NCI-H510A (cell line): ENCODE data around the gene SOWAHC.
"Not testable (repeated sequence)": the region's sequence is repeated elsewhere in the genome, so short reads cannot be mapped to it uniquely, and the experiment has no call there.

Experiments
- DNase-seq: peaks from one replicate; lab custom pipeline; 2025; lab: John Stamatoyannopoulos, UW

SOWAHC gene

DNA sequence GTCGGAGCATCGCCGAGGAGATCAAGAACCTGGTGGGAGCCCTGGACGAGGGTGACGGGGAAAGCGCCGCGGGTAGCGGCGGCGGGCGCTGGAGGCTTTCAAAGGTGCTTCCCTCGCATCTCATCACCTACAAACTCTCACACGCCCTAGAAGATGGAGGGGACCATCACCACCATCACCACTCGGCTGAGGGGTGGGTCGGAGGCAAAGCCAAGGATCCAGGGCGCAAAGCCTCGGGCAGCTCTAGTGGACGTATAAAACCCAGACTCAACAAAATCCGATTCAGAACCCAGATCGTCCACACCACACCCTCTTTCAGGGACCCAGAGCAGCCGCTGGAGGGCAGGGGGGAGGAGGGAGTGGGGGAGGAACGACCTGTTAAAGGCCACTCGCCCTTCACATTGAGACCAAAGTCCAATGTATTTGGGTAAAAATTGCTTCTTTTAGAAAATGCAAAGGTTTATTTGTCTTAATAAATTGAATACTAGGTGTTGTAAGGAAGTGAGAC lies 1.5 kb downstream of the SOWAHC start:
- no peak for DNase-seq

DNA sequence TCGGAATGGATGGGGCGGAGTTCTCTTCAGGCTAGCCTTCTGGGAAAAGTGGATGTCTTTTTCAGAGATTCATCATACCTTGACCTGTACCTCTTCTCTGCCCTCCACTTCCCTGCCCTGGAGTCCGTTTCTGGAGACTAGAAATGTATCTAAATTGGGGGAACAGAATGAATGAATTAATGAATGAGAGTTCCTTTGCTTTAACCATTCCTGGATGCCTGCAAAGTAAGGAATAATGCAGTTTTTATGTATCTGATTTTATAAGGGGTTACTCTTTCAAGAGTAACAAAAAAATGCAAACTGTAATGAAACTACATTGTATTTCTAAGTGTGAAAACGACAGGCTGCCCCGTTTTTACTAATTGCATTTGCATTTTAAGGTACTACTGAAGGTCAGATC lies 2.0 kb downstream of the SOWAHC start:
- no peak for DNase-seq

DNA sequence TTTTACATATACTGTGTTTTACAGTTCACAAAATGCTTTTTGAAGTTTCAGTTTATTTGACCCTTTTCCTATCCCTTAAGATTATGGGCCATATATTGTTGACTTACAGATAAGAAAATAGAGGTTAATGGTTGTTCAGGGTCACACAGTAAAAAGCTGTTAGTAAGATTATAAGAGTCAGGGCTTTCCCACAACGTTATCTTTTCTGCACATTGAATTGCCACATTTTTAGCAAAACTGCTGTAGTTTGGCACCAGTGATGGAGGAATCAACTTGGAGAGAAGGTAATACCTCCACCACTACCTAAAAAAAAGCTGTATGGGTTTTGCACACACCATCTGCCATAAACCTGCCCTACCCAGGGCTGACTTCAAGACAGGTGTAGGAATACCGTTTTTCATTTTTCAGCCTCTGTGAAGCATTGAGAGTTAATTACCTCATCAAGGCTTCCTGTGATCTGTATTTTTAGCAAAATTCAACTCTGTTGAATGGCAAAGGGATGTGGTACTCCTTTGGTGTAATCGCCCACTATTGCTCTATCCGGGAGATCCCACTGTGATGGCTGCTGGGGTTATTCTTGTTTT lies 5.0 kb downstream of the SOWAHC start:
- DNase-seq: no peak

DNA sequence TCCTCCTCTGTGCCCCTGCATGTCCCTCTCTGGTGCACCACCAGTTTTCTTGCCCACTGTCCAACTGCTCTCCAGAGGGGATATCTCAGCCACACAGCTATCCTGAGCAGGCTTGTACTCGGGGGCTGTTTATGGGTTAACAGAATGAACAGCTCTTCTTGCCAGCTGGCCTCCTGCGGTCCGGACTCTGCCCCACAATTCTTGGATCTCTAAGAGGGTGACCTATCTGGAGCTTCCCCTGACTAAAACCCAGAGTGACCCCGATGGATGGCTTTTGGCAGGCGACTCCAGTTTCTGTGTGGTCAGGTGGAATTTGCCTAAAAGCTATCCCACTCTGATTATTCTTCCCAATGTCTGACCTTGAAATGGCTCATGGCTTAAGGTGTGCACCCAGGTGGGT lies 9.1 kb downstream of the SOWAHC start:
- no peak for DNase-seq

DNA sequence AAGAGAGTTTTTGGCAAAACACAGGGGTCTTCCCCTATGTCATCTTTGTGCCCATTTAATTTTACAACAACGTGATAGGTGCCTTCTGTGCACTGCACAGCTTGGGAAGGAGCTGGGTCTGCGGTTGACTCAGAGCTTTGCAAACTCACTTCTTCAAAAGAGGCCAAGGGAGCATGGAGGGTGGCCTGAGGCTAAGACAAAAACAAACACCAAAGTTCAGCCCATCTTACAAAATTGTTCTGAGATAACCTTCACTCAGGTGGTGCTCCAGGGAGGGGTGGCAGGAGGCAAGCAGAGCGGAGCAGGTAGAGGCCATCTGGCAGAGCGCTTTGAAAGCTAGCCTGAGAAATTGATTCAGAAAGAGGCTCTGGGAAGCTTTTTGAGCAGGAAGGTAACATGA lies 9.8 kb downstream of the SOWAHC start:
- DNase-seq: no peak

DNA sequence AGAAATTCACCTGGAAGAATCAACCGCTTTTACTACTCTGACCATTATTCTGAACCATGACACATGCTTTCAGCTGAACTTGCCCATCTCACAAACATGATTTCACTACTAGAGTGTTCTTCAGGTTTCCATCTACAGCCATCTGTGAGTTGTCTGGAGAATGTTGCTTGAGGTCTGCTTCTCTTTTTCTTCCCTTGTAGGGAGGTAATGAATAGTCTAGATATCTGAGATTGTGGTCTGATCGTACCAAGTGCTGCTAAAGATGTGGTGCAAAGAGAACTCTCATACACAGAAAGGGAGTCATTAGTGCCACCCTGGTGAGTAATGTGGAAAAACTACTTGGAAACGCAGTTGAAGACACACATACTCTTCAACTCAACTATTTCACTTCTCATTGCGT lies 10.2 kb downstream of the SOWAHC start:
- DNase-seq: no peak

DNA sequence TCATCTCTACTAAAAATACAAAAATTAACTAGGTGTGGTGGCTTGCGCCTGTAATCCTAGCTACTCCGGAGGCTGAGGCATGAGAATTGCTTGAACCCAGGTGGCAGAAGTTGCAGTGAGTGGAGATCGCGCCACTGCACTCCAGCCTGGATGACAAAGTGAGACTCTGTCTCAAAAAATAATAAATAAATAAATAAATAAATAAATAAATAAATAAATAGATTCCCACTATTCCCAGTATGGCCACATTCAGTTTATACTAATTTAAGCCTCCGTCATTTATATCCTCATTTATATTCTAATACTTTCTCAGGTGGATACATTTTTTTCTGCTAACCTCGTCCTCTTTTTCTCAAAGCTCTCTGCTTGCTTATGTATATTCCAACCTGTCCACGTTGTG lies 14.2 kb downstream of the SOWAHC start:
- not testable (repeated sequence) for DNase-seq

DNA sequence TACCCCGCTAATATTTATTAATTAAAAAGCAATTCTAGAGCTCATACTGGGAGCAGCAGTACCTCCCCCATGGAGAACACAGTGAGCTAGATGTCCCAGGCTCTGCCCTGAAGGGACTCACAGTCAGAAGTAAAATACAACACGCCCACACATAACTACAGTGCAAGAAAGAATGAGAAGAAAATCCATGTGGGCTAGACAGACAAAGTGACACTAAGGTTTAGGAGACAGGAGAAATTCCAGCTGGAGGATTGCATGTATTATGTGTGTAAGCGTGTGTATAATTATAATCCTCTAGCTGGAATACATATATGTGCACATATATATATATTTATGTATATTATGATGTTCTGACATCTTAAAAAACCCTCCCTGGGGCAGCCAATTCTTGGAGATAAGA lies 15.7 kb downstream of the SOWAHC start:
- DNase-seq: no peak

DNA sequence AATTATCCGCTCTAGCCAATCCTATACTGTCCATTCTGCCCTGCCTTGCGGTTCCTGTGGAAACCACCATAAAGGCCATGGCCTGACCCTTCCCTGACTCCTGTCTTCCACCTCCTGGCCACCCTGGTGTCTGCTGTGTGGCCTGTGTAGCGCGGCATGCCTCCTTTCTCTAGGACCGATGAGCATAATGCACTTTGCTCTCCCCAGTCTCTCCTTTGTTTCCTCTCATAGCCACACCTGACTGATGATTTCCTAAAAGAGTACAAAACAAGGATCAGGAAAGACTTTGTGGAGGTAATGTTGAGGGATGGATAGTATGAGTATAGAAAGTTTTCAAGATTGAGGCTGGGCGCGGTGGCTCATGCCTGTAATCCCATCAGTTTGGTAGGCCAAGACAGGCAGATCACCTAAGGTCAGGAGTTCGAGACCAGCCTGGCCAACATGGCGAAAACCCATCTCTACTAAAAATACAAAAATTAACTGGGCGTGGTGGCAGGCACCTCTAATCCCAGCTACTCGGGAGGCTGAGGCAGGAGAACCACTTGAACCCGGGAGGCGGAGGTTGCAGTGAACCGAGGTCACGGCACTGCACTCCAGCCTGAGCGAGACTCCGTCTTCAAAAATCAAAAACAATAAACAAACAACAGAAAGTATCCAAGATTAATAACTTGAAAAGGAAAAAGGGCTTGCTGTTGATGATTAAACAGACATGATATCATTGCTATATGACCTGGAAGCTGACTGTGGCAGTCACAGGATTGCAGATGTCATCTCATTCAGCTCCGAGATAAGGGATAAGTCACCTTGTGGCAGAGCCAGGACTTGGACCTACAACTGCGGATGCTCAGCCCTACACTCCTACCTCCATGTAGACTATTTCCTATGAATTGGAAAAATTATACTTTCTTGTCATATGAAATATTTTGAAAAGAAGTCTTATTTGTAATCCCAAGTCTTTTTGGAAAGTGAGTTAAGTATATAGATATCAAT lies 16.6 kb downstream of the SOWAHC start:
- no peak for DNase-seq

DNA sequence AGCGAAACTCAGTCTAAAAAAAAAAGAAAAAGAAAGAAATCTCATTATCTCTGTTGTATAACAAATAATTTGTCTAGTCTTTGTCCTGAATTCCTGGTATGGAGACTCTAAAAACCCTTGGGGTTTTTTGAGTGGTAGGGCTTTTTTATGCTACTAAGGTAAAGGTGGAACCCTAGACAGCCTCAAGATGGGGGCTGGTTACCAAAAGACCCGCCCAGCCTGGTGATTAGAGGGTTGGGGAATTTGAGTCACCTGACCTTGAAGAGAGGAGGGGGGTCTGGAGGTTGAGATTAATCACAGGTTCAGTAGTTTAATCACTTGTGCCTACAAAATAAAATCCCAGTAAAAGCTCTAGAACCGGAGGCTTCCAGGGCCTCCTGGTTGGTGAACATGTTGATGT lies 17.6 kb downstream of the SOWAHC start:
- DNase-seq: no peak

DNA sequence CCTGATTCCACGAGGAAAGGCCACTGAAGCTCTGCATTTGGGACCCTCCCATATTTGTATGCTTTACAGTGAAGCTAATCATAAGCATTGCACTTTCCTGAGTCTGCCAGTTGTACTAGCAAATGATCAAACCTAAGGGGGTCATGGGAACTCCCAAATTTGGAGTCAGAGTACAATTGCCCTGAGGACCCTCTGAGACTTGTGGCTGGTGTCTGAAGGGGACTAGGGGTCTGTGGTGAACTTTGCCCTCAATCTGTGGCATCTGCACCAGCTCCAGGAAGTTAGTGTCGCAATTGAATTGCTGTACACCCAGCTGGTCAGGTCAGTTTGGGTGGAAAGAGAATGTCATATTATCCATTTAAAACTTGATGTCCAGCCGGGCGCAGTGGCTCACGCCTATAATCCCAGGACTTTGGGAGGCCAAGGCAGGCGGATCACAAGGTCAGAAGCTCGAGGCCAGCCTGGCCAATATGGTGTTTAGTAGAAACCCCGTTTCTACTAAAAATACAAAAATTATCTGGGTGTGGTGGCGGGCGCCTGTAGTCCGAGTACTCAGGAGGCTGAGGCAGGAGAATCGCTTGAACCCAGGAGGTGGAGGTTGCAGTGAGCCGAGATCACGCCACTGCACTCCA lies 18.1 kb downstream of the SOWAHC start:
- DNase-seq: no peak

DNA sequence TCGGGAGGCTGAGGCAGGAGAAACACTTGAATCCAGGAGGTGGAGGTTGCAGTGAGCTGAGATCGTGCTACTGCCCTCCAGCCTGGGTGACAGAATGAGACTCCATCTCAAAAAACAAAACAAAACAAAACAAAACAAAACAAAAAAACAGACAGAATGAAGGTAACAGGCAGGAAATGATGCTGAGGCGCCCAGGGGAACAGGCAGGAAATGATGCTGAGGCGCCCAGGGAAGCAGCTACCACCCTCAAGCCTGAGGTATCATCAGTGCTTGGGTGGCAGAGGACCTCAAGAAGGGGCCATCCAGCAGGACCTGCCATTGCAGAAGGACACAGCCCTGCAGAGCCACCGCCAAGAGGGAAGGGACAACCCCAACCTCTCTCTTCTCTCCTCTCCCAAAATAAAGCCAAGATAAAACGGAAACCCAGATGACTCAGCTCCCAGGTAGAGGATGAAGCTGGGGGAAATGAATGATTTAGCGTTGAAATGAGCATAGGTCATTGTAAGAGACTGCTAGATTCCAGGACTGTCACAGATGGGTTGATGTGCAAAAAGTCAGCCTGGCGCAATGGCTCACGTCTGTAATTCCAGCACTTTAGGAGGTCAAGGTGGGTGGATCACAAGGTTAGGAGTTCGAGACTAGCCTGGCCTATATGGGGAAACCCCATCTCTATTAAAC lies 19.3 kb downstream of the SOWAHC start:
- DNase-seq: no peak

DNA sequence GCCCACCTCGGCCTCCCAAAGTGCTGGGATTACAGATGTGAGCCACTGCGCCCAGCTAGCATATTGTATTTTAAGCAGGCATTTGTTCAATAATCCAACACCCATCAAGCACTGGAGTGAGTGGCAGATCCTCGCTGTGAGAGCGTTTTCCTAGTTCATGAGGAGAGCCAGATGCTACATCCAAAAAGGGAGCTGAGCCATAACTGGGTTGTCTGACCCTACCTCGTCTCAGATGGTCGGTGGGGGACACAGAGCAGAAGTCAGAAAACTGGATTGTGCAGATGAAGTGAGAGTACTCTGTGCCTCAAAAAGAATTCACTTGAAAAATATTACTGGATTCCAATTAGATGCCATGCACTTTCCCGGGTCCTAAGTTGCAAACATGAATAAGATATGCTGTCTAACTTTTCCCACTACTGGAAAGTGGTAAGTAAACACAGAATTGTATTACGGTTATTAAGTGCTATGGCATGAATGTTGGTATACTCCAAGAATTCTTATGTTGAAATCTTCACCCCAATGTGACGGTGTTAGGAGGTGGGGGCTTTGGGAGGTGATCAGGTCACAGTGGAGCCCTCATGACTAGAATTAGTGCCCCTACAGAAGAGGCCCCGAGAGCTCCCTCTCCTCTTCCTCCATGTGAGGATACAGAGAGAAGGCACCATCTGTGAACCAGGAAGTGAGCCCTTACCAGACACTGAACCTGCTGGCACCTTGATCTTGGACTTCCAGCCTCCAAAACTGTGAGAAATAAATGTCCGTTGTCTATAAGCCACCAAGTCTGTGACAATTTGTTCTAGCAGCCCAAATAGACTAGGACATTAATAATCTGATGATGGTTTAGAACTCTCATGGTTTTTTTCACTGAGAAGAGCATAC lies 21.5 kb downstream of the SOWAHC start:
- no peak for DNase-seq

DNA sequence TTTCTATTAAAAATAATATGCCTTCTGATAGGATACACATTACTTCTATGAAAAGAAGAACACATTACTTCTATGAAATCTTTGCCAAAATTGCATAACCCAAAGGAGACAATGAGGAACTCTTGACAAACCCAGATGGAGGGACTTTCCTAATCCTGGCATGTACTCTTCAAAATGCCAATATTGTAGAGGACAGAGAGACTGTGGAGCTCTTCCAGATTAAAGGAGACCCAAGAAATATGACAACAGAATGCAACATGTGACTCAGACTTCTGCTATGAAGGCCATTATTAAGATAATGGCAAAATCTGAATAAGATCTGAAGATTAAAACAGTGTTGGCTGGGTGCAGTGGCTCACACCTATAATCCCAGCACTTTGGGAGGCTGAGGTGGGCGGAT lies 22.2 kb downstream of the SOWAHC start:
- DNase-seq: no peak

DNA sequence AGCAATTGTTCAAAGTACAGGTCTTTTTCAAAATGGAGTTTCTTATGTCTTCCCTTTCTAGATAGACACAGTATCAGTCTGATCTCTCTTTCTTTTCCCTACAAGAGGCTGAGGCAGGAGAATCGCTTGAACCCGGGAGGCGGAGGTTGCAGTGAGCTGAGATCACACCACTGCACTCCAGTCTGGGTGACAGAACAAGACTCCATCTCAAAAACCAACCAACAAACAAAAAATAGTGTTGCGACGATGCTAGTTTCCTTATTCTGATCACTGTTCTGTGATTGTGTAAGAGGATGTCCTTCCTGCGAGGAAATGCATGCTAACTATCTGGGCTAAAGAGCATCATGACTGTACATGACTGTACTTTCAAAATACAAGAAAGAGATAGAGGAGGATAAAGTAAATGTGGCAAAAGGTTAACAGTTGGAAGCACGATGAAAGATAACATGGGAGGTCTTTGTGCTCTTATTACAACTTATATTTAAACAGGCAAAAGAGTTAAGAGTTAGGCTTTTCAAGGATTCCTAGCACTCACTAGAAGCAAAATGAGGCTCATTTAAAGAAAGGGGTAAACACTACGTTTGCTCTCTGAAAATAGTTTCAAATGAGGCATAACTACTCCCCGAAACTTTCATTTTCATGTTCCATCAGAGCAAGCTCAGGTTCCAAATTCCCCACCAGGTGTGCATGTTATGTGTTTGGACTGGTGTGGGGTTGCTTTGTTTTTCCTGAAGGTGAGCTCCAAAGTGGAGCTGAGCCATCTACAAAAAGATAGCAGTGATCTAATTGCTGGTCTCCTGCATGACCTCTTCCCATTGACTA lies 23.8 kb downstream of the SOWAHC start:
- no peak for DNase-seq

DNA sequence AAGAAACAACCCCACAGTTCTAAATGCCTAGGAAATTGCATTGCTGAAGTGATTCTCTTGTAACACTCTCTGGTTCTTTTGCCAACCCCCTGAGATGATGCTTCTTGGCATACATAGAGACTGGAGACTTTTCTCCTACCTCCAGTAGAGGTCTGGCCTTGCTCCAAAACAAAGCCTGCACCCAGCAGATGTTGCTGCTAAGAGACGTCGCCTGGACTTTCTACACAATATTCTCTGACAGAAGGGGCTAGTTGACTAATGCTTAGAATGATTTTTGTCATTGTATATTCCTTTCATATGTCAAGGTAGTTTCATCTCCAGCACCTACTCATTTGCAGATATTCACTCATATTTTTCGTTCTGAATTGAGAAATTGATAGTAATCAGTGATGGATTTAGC lies 24.6 kb downstream of the SOWAHC start:
- DNase-seq: no peak

DNA sequence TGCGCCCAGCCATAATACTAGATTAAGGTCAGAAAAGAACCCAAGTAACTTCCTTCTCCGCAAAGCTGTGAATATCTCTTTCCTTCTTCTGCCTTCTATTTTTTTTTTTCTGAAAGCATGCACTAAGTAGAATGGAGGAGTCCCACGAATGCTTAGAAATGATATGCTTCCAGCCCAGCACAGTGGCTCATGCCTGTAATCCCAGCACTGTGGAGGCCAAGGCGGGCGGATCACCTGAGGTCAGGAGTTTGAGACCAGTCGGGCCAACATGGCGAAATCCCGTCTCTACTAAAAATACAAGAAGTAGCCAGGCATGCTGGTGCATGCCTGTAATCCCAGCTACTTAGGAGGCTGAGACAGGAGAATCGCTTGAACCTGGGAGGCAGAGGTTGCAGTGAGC lies 25.8 kb downstream of the SOWAHC start:
- not testable (repeated sequence) for DNase-seq

DNA sequence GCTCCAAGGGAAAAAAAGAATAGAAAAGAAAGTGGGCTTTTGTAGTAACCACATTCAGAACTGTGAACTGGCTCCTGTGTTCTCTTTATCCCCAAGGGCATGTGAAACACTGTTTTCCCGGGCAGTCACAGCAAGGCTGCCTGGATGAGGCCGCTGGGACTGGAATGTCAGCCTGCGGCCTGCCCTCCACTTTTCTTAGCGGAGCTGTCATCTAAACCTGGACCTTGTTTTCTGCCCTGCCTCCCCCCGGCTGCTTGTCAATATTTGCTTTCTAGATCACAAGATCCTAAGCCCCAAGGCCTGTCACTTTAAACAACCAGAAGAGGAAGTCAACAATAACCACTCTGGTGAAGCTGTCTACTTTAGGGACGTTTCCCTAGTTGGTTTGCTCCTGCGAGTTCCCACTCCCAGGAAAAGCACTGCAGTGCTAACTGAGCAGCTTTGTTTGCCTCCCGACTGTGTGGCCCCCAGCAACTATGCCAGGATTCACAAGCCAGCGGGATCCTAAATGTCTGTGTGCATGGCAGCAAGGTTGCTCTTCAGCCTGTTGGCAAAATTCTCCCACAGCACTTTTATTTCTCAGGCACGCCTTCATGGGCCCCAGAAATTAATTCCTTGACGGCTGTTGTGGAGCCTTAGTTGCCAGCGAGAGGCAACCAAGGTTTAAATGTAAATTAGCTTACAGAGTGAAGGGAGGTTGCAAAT lies 30.6 kb downstream of the SOWAHC start:
- DNase-seq: peak; percentile 80

DNA sequence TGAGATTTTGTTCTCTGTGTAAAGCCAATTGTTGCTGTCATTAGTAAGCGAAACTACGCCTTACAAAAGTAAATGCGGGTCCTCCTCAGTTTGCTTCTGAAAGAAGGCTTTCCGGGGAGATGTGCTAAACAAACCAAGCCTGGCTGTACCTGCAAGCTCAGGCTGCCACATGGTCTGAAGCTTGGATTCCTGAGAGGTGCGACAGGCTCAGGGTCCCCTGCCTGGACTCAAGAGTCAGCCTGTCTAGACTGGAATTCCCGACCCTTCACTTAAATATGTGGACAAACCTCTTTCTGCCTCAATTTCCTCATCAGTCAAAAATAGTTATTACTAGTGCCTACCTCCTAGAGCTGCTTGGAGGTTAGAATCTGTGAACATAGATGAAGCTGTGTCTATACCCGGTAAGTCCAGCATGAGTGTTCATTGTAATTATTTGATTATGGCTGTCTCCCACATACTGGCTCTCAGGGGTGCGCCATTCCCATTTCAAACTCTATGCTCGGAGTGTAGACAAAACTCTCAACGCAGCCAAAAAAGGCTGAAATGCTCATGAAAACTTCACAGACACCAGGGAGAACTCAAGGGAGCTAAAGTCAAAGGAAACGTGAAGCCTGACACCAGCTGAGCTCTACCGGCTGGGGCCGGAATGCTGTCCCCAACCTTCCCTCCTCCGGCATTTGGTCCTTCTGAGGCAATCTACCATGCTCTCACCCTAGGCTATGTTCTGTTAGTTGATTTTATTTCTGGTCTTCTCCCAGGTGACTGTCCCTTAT lies 31.4 kb downstream of the SOWAHC start:
- DNase-seq: no peak
